Measurements from ENCODE around the gene PIGA.
A peak's percentile ranks its signal among the peaks of the same experiment; 100 is the strongest.
"Not testable (repeated sequence)": the region's sequence is repeated elsewhere in the genome, so short reads cannot be mapped to it uniquely, and the experiment has no call there.

Gene PIGA

GRCh38 chrX:15320297-15320696, 15.0 kb downstream of the PIGA start:
- no peak for DNase-seq

- no peak for DNase-seq
Measured at GRCh38 chrX:15319075-15319474, 16.2 kb downstream of the PIGA start.

- DNase-seq, result no peak
Measured at GRCh38 chrX:15315509-15315908, 19.8 kb downstream of the PIGA start, which contains the start of gene ASB11. TSS of gene ASB11 (minus strand) at chrX:15315640. CDS start at chrX:15315605, 35 bp downstream.

- DNase-seq, result no peak
Measured at GRCh38 chrX:15314472-15314871, 20.9 kb downstream of the PIGA start.

- no peak for DNase-seq
Measured at GRCh38 chrX:15311119-15311518, 24.2 kb downstream of the PIGA start.

GRCh38 chrX:15310117-15310516, 25.2 kb downstream of the PIGA start:
- DNase-seq, result no peak

- DNase-seq, result not testable (repeated sequence)
Measured at GRCh38 chrX:15305899-15306298, 29.4 kb downstream of the PIGA start.

- peak in 1 of 2 donors; percentile 0 for DNase-seq
Measured at GRCh38 chrX:15301924-15302323, 33.4 kb downstream of the PIGA start.

- DNase-seq, result no peak
Measured at GRCh38 chrX:15299941-15300851, 35.1 kb downstream of the PIGA start.

- DNase-seq, result no peak
Measured at GRCh38 chrX:15298780-15299179, 36.5 kb downstream of the PIGA start.

- DNase-seq, result no peak
Measured at GRCh38 chrX:15298201-15298600, 37.1 kb downstream of the PIGA start.

- DNase-seq, result no peak
Measured at GRCh38 chrX:15293451-15293850, 41.9 kb downstream of the PIGA start.

- no peak for DNase-seq
Measured at GRCh38 chrX:15292861-15293260, 42.5 kb downstream of the PIGA start.

- DNase-seq, result no peak
Measured at GRCh38 chrX:15277604-15278003, 57.7 kb downstream of the PIGA start.

- DNase-seq, result no peak
Measured at GRCh38 chrX:15274946-15275345, 60.4 kb downstream of the PIGA start.

- not testable (repeated sequence) for DNase-seq
Measured at GRCh38 chrX:15273275-15273674, 62.0 kb downstream of the PIGA start.

- no peak for DNase-seq
Measured at GRCh38 chrX:15271757-15272156, 63.6 kb downstream of the PIGA start.

- DNase-seq, result peak in 1 of 2 donors; percentile 1
Measured at GRCh38 chrX:15269618-15270521, 65.5 kb downstream of the PIGA start, which contains the start of gene ASB9. TSS of gene ASB9 (minus strand) at chrX:15270083. CDS start at chrX:15269874, 209 bp downstream.

All from bone marrow (tissue), 2 donors.